ENCODE results near the gene ALOX5. TPM values are rescaled to one million over a fixed set of nuclear protein-coding genes. Genes with fewer than 3 reads are reported as not detected.
"Not testable (repeated sequence)": the region's sequence is repeated elsewhere in the genome, so short reads cannot be mapped to it uniquely, and the experiment has no call there.

ALOX5 gene
- total RNA-seq, 1 experiment from 2014 or later = 3.4 TPM

DNA sequence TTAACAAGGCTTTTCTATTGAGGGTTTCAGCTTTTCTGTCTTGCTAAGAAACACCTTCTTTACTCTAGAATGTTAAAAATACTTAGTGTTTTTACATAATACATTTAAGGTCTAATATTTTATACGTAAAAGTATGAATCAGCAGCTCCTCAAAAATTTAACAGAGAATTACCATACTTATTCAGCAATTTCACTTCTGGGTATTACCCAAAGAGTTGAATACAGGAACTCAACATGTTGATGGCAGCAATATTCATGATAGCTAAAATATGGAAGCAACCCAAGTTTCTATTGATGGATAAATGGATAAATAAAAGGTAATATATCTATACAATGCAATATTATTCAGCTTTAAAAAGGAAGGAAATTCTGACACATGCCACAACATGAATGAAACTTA lies 48.9 kb upstream of the ALOX5 start:
- Mint-ChIP-seq H3K9me3 (peaks cover 53% of the 10 kb centered on the region), H3K27me3 (ENCODE audit: low read depth) (no peaks in the 10 kb centered on the region; the same call in 1 of the 2 replicates), H3K4me1 (no peaks in the 10 kb centered on the region), H3K4me3 (no peak overlapping the region), H3K27ac (no peak overlapping the region), H3K36me3 (peaks cover 15% of the 10 kb centered on the region)
- POLR2A ChIA-PET = no interaction called here
- TF ChIP-seq HMGA2 (CRISPR knock-in tag; IDR thresholded peaks at IDR 0.05) (no peak), RORB (CRISPR knock-in tag; IDR thresholded peaks at IDR 0.05) (no peak), FOXJ3 (CRISPR knock-in tag; IDR thresholded peaks at IDR 0.05; ENCODE audit: borderline replicate concordance) (no peak), NR2C2 (CRISPR knock-in tag; IDR thresholded peaks at IDR 0.05) (no peak), TCF7 (CRISPR knock-in tag; IDR thresholded peaks at IDR 0.05; ENCODE audit: low read depth) (no peak), FOXK1 (CRISPR knock-in tag; IDR thresholded peaks at IDR 0.05) (no peak), CREB1 (CRISPR knock-in tag; IDR thresholded peaks at IDR 0.05) (no peak)
- TF ChIP-seq, protein P1, sequence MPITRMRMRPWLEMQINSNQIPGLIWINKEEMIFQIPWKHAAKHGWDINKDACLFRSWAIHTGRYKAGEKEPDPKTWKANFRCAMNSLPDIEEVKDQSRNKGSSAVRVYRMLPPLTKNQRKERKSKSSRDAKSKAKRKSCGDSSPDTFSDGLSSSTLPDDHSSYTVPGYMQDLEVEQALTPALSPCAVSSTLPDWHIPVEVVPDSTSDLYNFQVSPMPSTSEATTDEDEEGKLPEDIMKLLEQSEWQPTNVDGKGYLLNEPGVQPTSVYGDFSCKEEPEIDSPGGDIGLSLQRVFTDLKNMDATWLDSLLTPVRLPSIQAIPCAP (CRISPR knock-in tag; IDR thresholded peaks at IDR 0.05) = no peak
- TF ChIP-seq, protein P2, sequence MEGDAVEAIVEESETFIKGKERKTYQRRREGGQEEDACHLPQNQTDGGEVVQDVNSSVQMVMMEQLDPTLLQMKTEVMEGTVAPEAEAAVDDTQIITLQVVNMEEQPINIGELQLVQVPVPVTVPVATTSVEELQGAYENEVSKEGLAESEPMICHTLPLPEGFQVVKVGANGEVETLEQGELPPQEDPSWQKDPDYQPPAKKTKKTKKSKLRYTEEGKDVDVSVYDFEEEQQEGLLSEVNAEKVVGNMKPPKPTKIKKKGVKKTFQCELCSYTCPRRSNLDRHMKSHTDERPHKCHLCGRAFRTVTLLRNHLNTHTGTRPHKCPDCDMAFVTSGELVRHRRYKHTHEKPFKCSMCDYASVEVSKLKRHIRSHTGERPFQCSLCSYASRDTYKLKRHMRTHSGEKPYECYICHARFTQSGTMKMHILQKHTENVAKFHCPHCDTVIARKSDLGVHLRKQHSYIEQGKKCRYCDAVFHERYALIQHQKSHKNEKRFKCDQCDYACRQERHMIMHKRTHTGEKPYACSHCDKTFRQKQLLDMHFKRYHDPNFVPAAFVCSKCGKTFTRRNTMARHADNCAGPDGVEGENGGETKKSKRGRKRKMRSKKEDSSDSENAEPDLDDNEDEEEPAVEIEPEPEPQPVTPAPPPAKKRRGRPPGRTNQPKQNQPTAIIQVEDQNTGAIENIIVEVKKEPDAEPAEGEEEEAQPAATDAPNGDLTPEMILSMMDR (IDR thresholded peaks at IDR 0.05) = no peak
- TF ChIP-seq, protein P3, sequence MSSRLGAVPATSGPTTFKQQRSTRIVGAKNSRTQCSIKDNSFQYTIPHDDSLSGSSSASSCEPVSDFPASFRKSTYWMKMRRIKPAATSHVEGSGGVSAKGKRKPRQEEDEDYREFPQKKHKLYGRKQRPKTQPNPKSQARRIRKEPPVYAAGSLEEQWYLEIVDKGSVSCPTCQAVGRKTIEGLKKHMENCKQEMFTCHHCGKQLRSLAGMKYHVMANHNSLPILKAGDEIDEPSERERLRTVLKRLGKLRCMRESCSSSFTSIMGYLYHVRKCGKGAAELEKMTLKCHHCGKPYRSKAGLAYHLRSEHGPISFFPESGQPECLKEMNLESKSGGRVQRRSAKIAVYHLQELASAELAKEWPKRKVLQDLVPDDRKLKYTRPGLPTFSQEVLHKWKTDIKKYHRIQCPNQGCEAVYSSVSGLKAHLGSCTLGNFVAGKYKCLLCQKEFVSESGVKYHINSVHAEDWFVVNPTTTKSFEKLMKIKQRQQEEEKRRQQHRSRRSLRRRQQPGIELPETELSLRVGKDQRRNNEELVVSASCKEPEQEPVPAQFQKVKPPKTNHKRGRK (CRISPR knock-in tag; IDR thresholded peaks at IDR 0.05; ENCODE audit: borderline replicate concordance) = no peak
- TF ChIP-seq, protein P4, sequence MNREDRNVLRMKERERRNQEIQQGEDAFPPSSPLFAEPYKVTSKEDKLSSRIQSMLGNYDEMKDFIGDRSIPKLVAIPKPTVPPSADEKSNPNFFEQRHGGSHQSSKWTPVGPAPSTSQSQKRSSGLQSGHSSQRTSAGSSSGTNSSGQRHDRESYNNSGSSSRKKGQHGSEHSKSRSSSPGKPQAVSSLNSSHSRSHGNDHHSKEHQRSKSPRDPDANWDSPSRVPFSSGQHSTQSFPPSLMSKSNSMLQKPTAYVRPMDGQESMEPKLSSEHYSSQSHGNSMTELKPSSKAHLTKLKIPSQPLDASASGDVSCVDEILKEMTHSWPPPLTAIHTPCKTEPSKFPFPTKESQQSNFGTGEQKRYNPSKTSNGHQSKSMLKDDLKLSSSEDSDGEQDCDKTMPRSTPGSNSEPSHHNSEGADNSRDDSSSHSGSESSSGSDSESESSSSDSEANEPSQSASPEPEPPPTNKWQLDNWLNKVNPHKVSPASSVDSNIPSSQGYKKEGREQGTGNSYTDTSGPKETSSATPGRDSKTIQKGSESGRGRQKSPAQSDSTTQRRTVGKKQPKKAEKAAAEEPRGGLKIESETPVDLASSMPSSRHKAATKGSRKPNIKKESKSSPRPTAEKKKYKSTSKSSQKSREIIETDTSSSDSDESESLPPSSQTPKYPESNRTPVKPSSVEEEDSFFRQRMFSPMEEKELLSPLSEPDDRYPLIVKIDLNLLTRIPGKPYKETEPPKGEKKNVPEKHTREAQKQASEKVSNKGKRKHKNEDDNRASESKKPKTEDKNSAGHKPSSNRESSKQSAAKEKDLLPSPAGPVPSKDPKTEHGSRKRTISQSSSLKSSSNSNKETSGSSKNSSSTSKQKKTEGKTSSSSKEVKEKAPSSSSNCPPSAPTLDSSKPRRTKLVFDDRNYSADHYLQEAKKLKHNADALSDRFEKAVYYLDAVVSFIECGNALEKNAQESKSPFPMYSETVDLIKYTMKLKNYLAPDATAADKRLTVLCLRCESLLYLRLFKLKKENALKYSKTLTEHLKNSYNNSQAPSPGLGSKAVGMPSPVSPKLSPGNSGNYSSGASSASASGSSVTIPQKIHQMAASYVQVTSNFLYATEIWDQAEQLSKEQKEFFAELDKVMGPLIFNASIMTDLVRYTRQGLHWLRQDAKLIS (CRISPR knock-in tag; IDR thresholded peaks at IDR 0.05; ENCODE audit: borderline replicate concordance) = no peak
- DNase-seq (ENCODE audit: low spot score) = no peak
- no peak for ATAC-seq
- CTCF ChIA-PET = interaction anchor here (1.1 kb wide), 1 partner anchor 16 kb away, joined by 3 read pairs; no protein-coding TSS in a partner anchor

DNA sequence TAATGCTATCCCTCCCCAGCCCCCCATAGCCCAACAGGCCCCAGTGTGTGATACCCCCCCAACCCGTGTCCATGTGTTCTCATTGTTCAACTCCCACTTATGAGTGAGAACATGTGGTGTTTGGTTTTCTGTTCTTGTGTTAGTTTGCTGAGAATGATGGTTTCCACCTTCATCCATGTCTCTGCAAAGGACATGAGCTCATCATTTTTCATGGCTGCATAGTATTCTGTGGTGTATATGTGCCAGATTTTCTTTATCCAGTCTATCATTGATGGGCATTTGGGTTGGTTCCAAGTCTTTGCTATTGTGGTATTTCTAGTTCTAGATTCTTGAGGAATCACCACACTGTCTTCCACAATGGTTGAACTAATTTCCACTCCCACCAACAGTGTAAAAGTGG lies 47.2 kb upstream of the ALOX5 start:
- ATAC-seq; H3K36me3 Mint-ChIP-seq; CTCF ChIA-PET; H3K27me3 Mint-ChIP-seq (ENCODE audit: low read depth); H3K27ac Mint-ChIP-seq; DNase-seq (ENCODE audit: low spot score); H3K4me1 Mint-ChIP-seq; H3K4me3 Mint-ChIP-seq; POLR2A ChIA-PET: not testable (repeated sequence)
- peaks cover 43% of the 10 kb centered on the region for H3K9me3 Mint-ChIP-seq

DNA sequence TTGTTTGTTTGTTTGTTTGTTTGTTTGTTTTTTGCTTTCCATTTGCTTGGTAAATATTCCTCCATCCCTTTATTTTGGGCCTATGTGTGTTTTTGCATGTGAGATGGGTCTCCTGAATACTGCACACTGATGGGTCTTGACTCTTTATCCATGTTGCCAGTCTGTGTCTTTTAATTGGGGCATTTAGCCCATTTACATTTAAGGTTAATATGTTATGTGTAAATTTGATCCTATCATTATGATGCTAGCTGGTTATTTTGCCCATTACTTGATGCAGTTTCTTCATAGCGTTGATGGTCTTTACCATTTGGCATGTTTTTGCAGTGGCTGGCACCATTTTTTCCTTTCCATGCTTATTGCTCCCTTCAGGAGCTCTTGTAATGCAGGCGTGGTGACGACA lies 42.2 kb upstream of the ALOX5 start:
- H3K36me3 Mint-ChIP-seq; DNase-seq (ENCODE audit: low spot score); ATAC-seq; H3K4me3 Mint-ChIP-seq; H3K4me1 Mint-ChIP-seq; H3K27ac Mint-ChIP-seq; POLR2A ChIA-PET; CTCF ChIA-PET: not testable (repeated sequence)
- Mint-ChIP-seq H3K27me3 (ENCODE audit: low read depth) (peaks cover 11% of the 10 kb centered on the region), H3K9me3 (peaks cover 35% of the 10 kb centered on the region)

DNA sequence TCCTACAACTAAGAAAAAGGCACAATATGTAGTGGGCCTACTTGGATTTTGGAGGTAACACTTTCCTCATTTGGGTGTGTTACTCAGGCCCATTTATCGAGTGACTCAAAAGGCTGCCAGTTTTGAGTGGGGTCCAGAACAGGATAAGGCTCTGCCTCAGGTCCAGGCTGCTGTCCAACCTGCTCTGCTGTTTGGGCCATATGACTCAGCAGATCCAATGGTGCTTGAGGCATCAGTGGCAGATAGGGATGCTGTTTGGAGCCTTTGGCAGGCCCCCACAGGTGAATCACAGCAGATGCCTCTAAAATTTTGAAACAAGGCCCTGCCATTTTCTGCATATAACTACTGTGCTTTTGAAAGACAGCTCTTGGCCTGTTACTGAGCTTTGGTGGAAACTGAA lies 34.1 kb upstream of the ALOX5 start:
- ChIA-PET POLR2A (no interaction called here), CTCF (no interaction called here)
- Mint-ChIP-seq H3K9me3 (peaks cover 66% of the 10 kb centered on the region), H3K36me3 (peaks cover 16% of the 10 kb centered on the region), H3K27ac (no peak overlapping the region), H3K4me1 (no peaks in the 10 kb centered on the region), H3K27me3 (ENCODE audit: low read depth) (peaks cover 25% of the 10 kb centered on the region), H3K4me3 (no peak overlapping the region)
- DNase-seq (ENCODE audit: low spot score) = no peak
- ATAC-seq = no peak
- TF ChIP-seq ZNF263 (CRISPR knock-in tag; IDR thresholded peaks at IDR 0.05; ENCODE audit: low read depth) = no peak
- TF ChIP-seq, protein P5, sequence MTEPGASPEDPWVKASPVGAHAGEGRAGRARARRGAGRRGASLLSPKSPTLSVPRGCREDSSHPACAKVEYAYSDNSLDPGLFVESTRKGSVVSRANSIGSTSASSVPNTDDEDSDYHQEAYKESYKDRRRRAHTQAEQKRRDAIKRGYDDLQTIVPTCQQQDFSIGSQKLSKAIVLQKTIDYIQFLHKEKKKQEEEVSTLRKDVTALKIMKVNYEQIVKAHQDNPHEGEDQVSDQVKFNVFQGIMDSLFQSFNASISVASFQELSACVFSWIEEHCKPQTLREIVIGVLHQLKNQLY (CRISPR knock-in tag; IDR thresholded peaks at IDR 0.05) = no peak

DNA sequence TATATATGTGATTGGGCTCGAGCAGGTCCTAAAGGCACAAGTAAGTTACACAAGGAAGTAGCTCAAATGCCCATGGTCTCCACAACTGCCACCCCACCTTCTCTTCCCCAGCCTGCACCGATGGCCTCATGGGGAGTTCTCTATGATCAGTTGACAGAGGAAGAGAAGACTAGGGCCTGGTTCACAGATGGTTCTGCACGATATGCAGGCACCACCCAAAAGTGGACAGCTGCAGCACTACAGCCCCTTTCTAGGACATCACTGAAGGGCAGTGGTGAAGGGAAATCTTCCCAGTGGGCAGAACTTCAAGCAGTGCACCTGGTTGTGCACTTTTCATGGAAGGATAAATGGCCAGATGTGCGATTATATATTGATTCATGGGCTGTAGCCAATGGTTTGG lies 33.6 kb upstream of the ALOX5 start:
- POLR2A ChIA-PET; ATAC-seq; H3K27ac Mint-ChIP-seq; DNase-seq (ENCODE audit: low spot score); CTCF ChIA-PET; H3K4me1 Mint-ChIP-seq; H3K4me3 Mint-ChIP-seq: not testable (repeated sequence)
- Mint-ChIP-seq H3K9me3 (peaks cover 71% of the 10 kb centered on the region), H3K36me3 (peaks cover 20% of the 10 kb centered on the region), H3K27me3 (ENCODE audit: low read depth) (peaks cover 31% of the 10 kb centered on the region)

DNA sequence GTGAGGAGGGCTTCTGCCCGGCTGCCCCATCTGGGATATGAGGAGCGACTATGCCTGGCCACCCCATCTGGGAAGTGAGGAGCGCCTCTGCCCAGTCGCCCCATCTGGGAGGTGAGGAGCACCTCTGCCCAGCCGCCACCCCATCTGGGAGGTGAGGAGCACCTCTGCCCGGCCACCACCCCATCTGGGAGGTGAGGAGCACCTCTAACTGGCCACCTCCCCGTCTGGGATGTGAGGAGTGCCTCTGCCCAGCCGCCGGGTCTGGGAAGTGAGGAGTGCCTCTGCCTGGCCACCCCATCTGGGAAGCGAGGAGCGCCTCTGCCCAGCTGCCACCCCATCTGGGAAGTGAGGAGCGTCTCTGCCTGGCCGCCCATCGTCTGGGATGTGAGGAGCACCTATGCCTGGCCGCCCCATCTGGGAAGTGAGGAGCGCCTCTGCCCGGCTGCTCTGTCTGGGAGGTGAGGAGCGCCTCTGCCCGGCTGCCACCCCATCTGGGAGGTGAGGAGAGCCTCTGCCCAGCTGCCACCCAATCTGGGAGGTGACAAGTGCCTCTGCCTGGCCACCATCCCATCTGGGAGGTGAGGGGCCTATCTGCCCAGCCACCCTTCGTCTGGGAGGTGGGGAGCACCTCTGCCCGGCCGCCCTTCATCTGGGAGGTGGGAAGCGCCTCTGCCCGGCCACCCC lies 27.2 kb upstream of the ALOX5 start:
- H3K27ac Mint-ChIP-seq; CTCF ChIA-PET; H3K4me1 Mint-ChIP-seq; H3K4me3 Mint-ChIP-seq; POLR2A ChIA-PET; DNase-seq (ENCODE audit: low spot score); ATAC-seq: not testable (repeated sequence)
- H3K9me3 Mint-ChIP-seq = peaks cover 43% of the 10 kb centered on the region
- H3K36me3 Mint-ChIP-seq = peaks cover 20% of the 10 kb centered on the region
- peaks cover 21% of the 10 kb centered on the region for H3K27me3 Mint-ChIP-seq (ENCODE audit: low read depth)

Data from WTC11 (cell line).